HCT116 (cell line): Measurements from ENCODE around the gene CYBA. TPM values are rescaled to one million over a fixed set of nuclear protein-coding genes. Genes with fewer than 3 reads are reported as not detected.

Experiments
- ATAC-seq: fragments of 200-7000 bp; cut with Tn5 transposase; 2 replicates; pipeline ENCODE4 v1.9.1; 2020; ENCODE audit warnings: mild to moderate bottlenecking, moderate library complexity
- BruUV-seq: library from RNA; stranded (reverse); fragments of 400-500 nt; replicated peaks from 2 replicates; lab custom pipeline; 2021; lab: Mats Ljungman, UMichigan
- CTCF ChIA-PET: fragments of 300-600 bp; sonication (Branson Sonifier 250); formaldehyde crosslinking; loops from one replicate; lab custom pipeline; 2021; ENCODE audit warnings: antibody characterized with exemption; lab: Charles Lee
- POLR2A ChIA-PET: fragments of 300-600, 350-600 bp; sonication (Branson Sonifier 250); formaldehyde crosslinking; loops from one replicate; lab custom pipeline; 2021; ENCODE audit warnings: antibody characterized with exemption; lab: Charles Lee
- RAD21 ChIA-PET, 2 experiments: fragments of 300-600 bp; sonication (Branson Sonifier 250); formaldehyde crosslinking; loops; one replicate each; lab custom pipeline; 2023; ENCODE audit warnings: low total read pairs in 2 of 2; ENCODE audit not compliant: uncharacterized antibody in 2 of 2, unreplicated experiment in 2 of 2, low non-redundant PET in 1 of 2; lab: Charles Lee
- DNase-seq: peaks from one replicate; pipeline ENCODE4 v3.0.0-alpha.2; 2010; ENCODE audit warnings: low read depth, low spot score
- H2AFZ ChIP-seq: fragments of 200-600 bp; shearing (Covaris generic), sonication (generic); 2 replicates; pipeline ENCODE4 v1.6.1; 2017; ENCODE audit warnings: low read depth, mixed run types, mixed read lengths, antibody characterized with exemption, low read length; ENCODE audit not compliant: poor library complexity, severe bottlenecking
- H3K27ac ChIP-seq: 2 replicates; pipeline ENCODE4 v1.5.1; 2012; ENCODE audit warnings: low read depth, low read length
- H3K27me3 ChIP-seq: fragments of 200-600 bp; sonication (generic); 2 replicates; pipeline ENCODE4 v1.6.1; 2016; ENCODE audit warnings: mixed run types, low read length, mixed read lengths; ENCODE audit not compliant: insufficient read depth
- H3K36me3 ChIP-seq, 2 experiments: fragments of 200-500 bp in 1 of 2; fragments of 200-600 bp in 1 of 2; sonication (Bioruptor generic) in 1 of 2; sonication (generic) in 1 of 2; 2 replicates each; pipeline versions ENCODE4 v1.5.1 to v1.6.1; 2014 to 2016; ENCODE audit warnings: low read length in 2 of 2, inconsistent platforms in 1 of 2, mixed read lengths in 1 of 2, mixed run types in 1 of 2; ENCODE audit not compliant: insufficient read depth in 2 of 2, control insufficient read depth in 1 of 2
- H3K4me1 ChIP-seq, 2 experiments: fragments of 200-600 bp in 1 of 2; sonication (generic) in 1 of 2; 2 replicates each; pipeline versions ENCODE4 v1.5.1 to v1.6.1; 2012 to 2017; ENCODE audit warnings: low read length in 2 of 2, inconsistent platforms in 1 of 2, mild to moderate bottlenecking in 1 of 2, mixed read lengths in 1 of 2, mixed run types in 1 of 2, moderate library complexity in 1 of 2; ENCODE audit not compliant: insufficient read depth in 2 of 2, control insufficient read depth in 1 of 2
- H3K4me2 ChIP-seq: fragments of 200-600 bp; sonication (generic); 2 replicates; pipeline ENCODE4 v1.6.1; 2017; ENCODE audit warnings: mixed run types, low read length, mixed read lengths
- H3K4me3 ChIP-seq, 2 experiments: fragments of 200-600 bp in 1 of 2; sonication (generic) in 1 of 2; replicated peaks in 1 of 2; 2 replicates each; pipeline ENCODE4 v1.5.1; 2011 to 2016; ENCODE audit warnings: low read length in 2 of 2, control low read depth in 1 of 2, low read depth in 1 of 2, mild to moderate bottlenecking in 1 of 2, mixed read lengths in 1 of 2, mixed run types in 1 of 2
- H3K79me2 ChIP-seq: fragments of 200-600 bp; sonication (generic); 2 replicates; pipeline ENCODE4 v1.6.1; 2017; ENCODE audit warnings: mild to moderate bottlenecking, mixed run types, low read length, moderate library complexity, mixed read lengths; ENCODE audit not compliant: insufficient read depth
- H3K9ac ChIP-seq: fragments of 200-600 bp; sonication (generic); 2 replicates; pipeline ENCODE4 v1.6.1; 2016; ENCODE audit warnings: low read length, mixed read lengths
- H3K9me2 ChIP-seq: fragments of 200-600 bp; sonication (generic), shearing (Covaris generic); 2 replicates; pipeline ENCODE4 v1.6.1; 2017; ENCODE audit warnings: mixed run types, mild to moderate bottlenecking, moderate library complexity; ENCODE audit not compliant: insufficient read depth
- H3K9me3 ChIP-seq, 2 experiments: fragments of 200-500 bp in 1 of 2; fragments of 200-600 bp in 1 of 2; sonication (Bioruptor generic) in 1 of 2; sonication (generic) in 1 of 2; 2 replicates each; pipeline ENCODE4 v1.6.1; 2014 to 2017; ENCODE audit warnings: low read length in 2 of 2, mixed read lengths in 2 of 2, inconsistent platforms in 1 of 2, low read depth in 1 of 2, mild to moderate bottlenecking in 1 of 2, mixed run types in 1 of 2, moderate library complexity in 1 of 2; ENCODE audit not compliant: control insufficient read depth in 1 of 2, insufficient read depth in 1 of 2
- H4K20me1 ChIP-seq: fragments of 200-600 bp; sonication (generic), shearing (Covaris generic); 2 replicates; pipeline ENCODE4 v1.6.1; 2017; ENCODE audit warnings: mixed run types, mild to moderate bottlenecking, moderate library complexity; ENCODE audit not compliant: insufficient read depth
- CBX3 ChIP-seq: IDR thresholded peaks from 2 replicates; pipeline ENCODE4 v1.6.1; 2012; ENCODE audit warnings: low read depth
- CTCF ChIP-seq, 3 experiments: fragments of 200-600 bp in 1 of 3; sonication (generic) in 1 of 3; IDR thresholded peaks in 2 of 3; conservative IDR thresholded peaks in 1 of 3; 2 replicates each; pipeline ENCODE4 v1.5.1; 2012 to 2017; ENCODE audit warnings: low read depth in 2 of 3, low read length in 2 of 3, antibody characterized with exemption in 1 of 3, borderline replicate concordance in 1 of 3, control low read depth in 1 of 3, mild to moderate bottlenecking in 1 of 3, mixed read lengths in 1 of 3, mixed run types in 1 of 3, moderate library complexity in 1 of 3; ENCODE audit not compliant: insufficient read depth in 1 of 3
- EGR1 ChIP-seq: IDR thresholded peaks from 2 replicates; pipeline ENCODE4 v1.6.1; 2012; ENCODE audit warnings: low read depth
- EZH2 ChIP-seq: fragments of 200-600 bp; sonication (generic); IDR thresholded peaks from 2 replicates; pipeline ENCODE4 v1.6.1; 2017; ENCODE audit warnings: antibody characterized with exemption, mixed run types
- EZH2phosphoT487 ChIP-seq: fragments of 200-600 bp; IDR thresholded peaks from 2 replicates; pipeline ENCODE4 v1.6.1; 2018; ENCODE audit warnings: antibody characterized with exemption, borderline replicate concordance
- RAD21 ChIP-seq: IDR thresholded peaks from 2 replicates; pipeline ENCODE4 v1.6.1; 2012; ENCODE audit warnings: low read depth, mild to moderate bottlenecking
- REST ChIP-seq: IDR thresholded peaks from 2 replicates; pipeline ENCODE4 v1.6.1; 2012; ENCODE audit warnings: low read depth
- SIN3A ChIP-seq: IDR thresholded peaks from 2 replicates; pipeline ENCODE4 v1.6.1; 2012; ENCODE audit warnings: low read depth
- ZNF274 ChIP-seq: fragments of 200-500 bp; sonication (Bioruptor generic); IDR thresholded peaks from 2 replicates; pipeline ENCODE4 v1.6.1; 2014; ENCODE audit warnings: mild to moderate bottlenecking, low read depth, low read length, inconsistent platforms
- intact Hi-C: fragments of 100-400 bp; cut with micrococcal nuclease; formaldehyde crosslinking; loops from 2 replicates; pipeline ENCODE4 v1.10.0; 2022
- total RNA-seq: library from RNA; stranded (reverse); gene quantifications from one replicate; pipeline ENCODE4 v1.2.1, GENCODE V29; 2021; ENCODE audit not compliant: unreplicated experiment

Gene CYBA
- total RNA-seq, 1 experiment from 2014 or later, result 321 TPM

GRCh38 chr16:88638323-88639230 lies 12.3 kb downstream of the CYBA start, which contains the start of gene IL17C:
TSS of gene IL17C (plus strand) at chr16:88638572. CDS start at chr16:88638642, 70 bp downstream.
- Histone ChIP-seq H4K20me1 (no peaks in the 10 kb centered on the region), H3K9me2 (no peaks in the 10 kb centered on the region), H2AFZ (no peak within 1 kb of the TSS), H3K27me3 (no peaks in the 10 kb centered on the region), H3K4me1 (peaks cover 7 to 44% of the 10 kb centered on the region in 2 experiments; a peak in 2 of 4 replicates), H3K9me3 (no peaks in the 10 kb centered on the region), H3K4me2 (no peak within 1 kb of the TSS; the same call in 1 of the 2 replicates), H3K36me3 (peaks cover 0 to under 1% of the 10 kb centered on the region in 2 experiments; a peak in 1 of 4 replicates), H3K4me3 (no peak within 1 kb of the TSS), H3K79me2 (no peaks in the 10 kb centered on the region), H3K9ac (no peak within 1 kb of the TSS), H3K27ac (no peak within 1 kb of the TSS; the same call in 1 of the 2 replicates)
- ChIA-PET POLR2A (interaction anchor here (0.6 kb wide), 1 partner anchor 574 kb away, joined by 3 read pairs; no protein-coding TSS in a partner anchor), CTCF (interaction anchor here (2.2 kb wide), 1 partner anchor 9 kb away, joined by 8 read pairs; no protein-coding TSS in a partner anchor), RAD21 (no interaction called here)
- TF ChIP-seq EZH2 (no peak), EZH2phosphoT487 (no peak), ZNF274 (no peak), REST (no peak), RAD21 (no peak), EGR1 (no peak), SIN3A (no peak), CBX3 (no peak), CTCF (IDR thresholded peaks at IDR 0.05 in 2 of 3, conservative IDR thresholded peaks at IDR 0.05 in 1 of 3; ENCODE audit: borderline replicate concordance in 1 of 3, insufficient read depth in 1 of 3, low read depth in 2 of 3, low read length in 2 of 3) (no peak)
- ATAC-seq (no peak), DNase-seq (no peak)
- BruUV-seq, result no TSS peak
- intact Hi-C loops, result no loop called here
